OCI-LY7 (cell line): Measurements from ENCODE around the gene HDAC7. TPM values are rescaled to one million over a fixed set of nuclear protein-coding genes. Genes with fewer than 3 reads are reported as not detected.

Experiments used
- BruUV-seq: library from RNA; stranded (reverse); fragments of 400-500 nt; replicated peaks from 2 replicates; lab custom pipeline; 2021; lab: Mats Ljungman, UMichigan
- CTCF ChIA-PET: fragments of 300-600 bp; sonication (Branson Sonifier 250); formaldehyde crosslinking; loops from one replicate; lab custom pipeline; 2022; ENCODE audit warnings: antibody characterized with exemption; ENCODE audit not compliant: unreplicated experiment; lab: Charles Lee
- POLR2A ChIA-PET: fragments of 300-600 bp; sonication (Branson Sonifier 250); formaldehyde crosslinking; loops from one replicate; lab custom pipeline; 2022; ENCODE audit warnings: antibody characterized with exemption; lab: Charles Lee
- DNase-seq: peaks from one replicate; pipeline ENCODE4 v3.0.0-alpha.2; 2015; ENCODE audit warnings: low spot score
- H2AFZ ChIP-seq: fragments of 200-600 bp; sonication (generic), shearing (Covaris generic); 2 replicates; pipeline ENCODE4 v1.6.1; 2014; ENCODE audit warnings: mild to moderate bottlenecking, antibody characterized with exemption, low read length, moderate library complexity
- H3K27ac ChIP-seq: fragments of 200-600 bp; sonication (generic); 2 replicates; pipeline ENCODE4 v1.5.1; 2014; ENCODE audit warnings: mixed run types, low read depth, mild to moderate bottlenecking, moderate library complexity, low read length, inconsistent platforms; ENCODE audit not compliant: poor library complexity, severe bottlenecking
- H3K36me3 ChIP-seq: fragments of 200-600 bp; sonication (generic); 2 replicates; pipeline ENCODE4 v1.6.1; 2014; ENCODE audit warnings: mild to moderate bottlenecking, antibody characterized with exemption, low read length, moderate library complexity, mixed read lengths; ENCODE audit not compliant: insufficient read depth
- H3K4me1 ChIP-seq: fragments of 200-600 bp; sonication (generic); 2 replicates; pipeline ENCODE4 v1.5.1; 2014; ENCODE audit warnings: mild to moderate bottlenecking, low read length; ENCODE audit not compliant: insufficient read depth, poor library complexity, severe bottlenecking
- H3K4me2 ChIP-seq: fragments of 200-600 bp; sonication (generic); 2 replicates; pipeline ENCODE4 v1.6.1; 2014; ENCODE audit warnings: mild to moderate bottlenecking, low read length
- H3K4me3 ChIP-seq: fragments of 200-600 bp; sonication (generic); 2 replicates; pipeline ENCODE4 v1.5.1; 2014; ENCODE audit warnings: mild to moderate bottlenecking, low read depth, low read length; ENCODE audit not compliant: poor library complexity, severe bottlenecking
- H3K79me2 ChIP-seq: fragments of 200-600 bp; sonication (generic); 2 replicates; pipeline ENCODE4 v1.6.1; 2016; ENCODE audit warnings: low read depth, mild to moderate bottlenecking, low read length, moderate library complexity, mixed read lengths; ENCODE audit not compliant: insufficient read depth
- H3K9me2 ChIP-seq: fragments of 200-600 bp; sonication (generic); 2 replicates; pipeline ENCODE4 v1.6.1; 2016; ENCODE audit warnings: mild to moderate bottlenecking, low read length, mixed read lengths; ENCODE audit not compliant: insufficient read depth
- H3K9me3 ChIP-seq: fragments of 200-600 bp; sonication (generic); 2 replicates; pipeline ENCODE4 v1.6.1; 2014; ENCODE audit warnings: mild to moderate bottlenecking, mixed run types, low read length, mixed read lengths
- H4K20me1 ChIP-seq: fragments of 200-600 bp; sonication (generic); 2 replicates; pipeline ENCODE4 v1.6.1; 2014; ENCODE audit warnings: mild to moderate bottlenecking, antibody characterized with exemption, low read length, moderate library complexity, mixed read lengths; ENCODE audit not compliant: insufficient read depth
- EZH2phosphoT487 ChIP-seq: fragments of 200-600 bp; sonication (generic); IDR thresholded peaks from 2 replicates; pipeline ENCODE4 v1.6.1; 2018; ENCODE audit warnings: low read depth, borderline replicate concordance, mild to moderate bottlenecking, mixed run types, antibody characterized with exemption, low read length, moderate library complexity, mixed read lengths
- intact Hi-C: fragments of 100-400 bp; cut with micrococcal nuclease; formaldehyde crosslinking; loops from one replicate; pipeline ENCODE4 v1.10.0; 2022; ENCODE audit not compliant: unreplicated experiment
- total RNA-seq, 2 experiments: library from RNA; depleted of rRNA in 1 of 2; stranded (reverse); fragments of >200 nt in 1 of 2; shearing (Covaris generic) in 1 of 2; gene quantifications; 2 replicates each; pipeline ENCODE4 v1.2.3, GENCODE V29; 2014 to 2022
- TF ChIP-seq, protein P1 (sequence below): fragments of 200-600 bp; sonication (generic); conservative IDR thresholded peaks from 2 replicates; pipeline ENCODE4 v1.5.1; 2014; ENCODE audit warnings: mild to moderate bottlenecking, antibody characterized with exemption, low read length, moderate library complexity, mixed read lengths

The HDAC7 gene
- total RNA-seq, 2 experiments from 2014 or later, result 45.9 to 131 TPM

GRCh38 chr12:47778881-47779280 is 40.8 kb downstream of the HDAC7 start:
- Histone ChIP-seq H3K36me3 (peaks cover 21% of the 10 kb centered on the region; the same call in 1 of the 2 replicates), H3K4me2 (no peak overlapping the region), H4K20me1 (no peaks in the 10 kb centered on the region), H3K27ac (no peak overlapping the region), H3K4me1 (peaks cover 46% of the 10 kb centered on the region), H3K9me2 (no peaks in the 10 kb centered on the region), H3K9me3 (no peaks in the 10 kb centered on the region), H2AFZ (no peak overlapping the region), H3K4me3 (no peak overlapping the region), H3K79me2 (no peaks in the 10 kb centered on the region)
- CTCF ChIA-PET, result interaction anchor here (0.7 to 3.3 kb wide), 3 partner anchors 18 to 60 kb away, joined by 3 to 13 read pairs (median 3); no protein-coding TSS in a partner anchor
- no peak for DNase-seq
- BruUV-seq, result no TSS peak
- POLR2A ChIA-PET, result no interaction called here
- intact Hi-C loops, result loop anchor here (1.0 to 10.0 kb wide), 5 partner anchors 37 to 186 kb away; partner anchors contain the start of gene TMEM106C
- no peak for TF ChIP-seq EZH2phosphoT487
- TF ChIP-seq, protein P1, sequence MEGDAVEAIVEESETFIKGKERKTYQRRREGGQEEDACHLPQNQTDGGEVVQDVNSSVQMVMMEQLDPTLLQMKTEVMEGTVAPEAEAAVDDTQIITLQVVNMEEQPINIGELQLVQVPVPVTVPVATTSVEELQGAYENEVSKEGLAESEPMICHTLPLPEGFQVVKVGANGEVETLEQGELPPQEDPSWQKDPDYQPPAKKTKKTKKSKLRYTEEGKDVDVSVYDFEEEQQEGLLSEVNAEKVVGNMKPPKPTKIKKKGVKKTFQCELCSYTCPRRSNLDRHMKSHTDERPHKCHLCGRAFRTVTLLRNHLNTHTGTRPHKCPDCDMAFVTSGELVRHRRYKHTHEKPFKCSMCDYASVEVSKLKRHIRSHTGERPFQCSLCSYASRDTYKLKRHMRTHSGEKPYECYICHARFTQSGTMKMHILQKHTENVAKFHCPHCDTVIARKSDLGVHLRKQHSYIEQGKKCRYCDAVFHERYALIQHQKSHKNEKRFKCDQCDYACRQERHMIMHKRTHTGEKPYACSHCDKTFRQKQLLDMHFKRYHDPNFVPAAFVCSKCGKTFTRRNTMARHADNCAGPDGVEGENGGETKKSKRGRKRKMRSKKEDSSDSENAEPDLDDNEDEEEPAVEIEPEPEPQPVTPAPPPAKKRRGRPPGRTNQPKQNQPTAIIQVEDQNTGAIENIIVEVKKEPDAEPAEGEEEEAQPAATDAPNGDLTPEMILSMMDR, result no peak

DNA sequence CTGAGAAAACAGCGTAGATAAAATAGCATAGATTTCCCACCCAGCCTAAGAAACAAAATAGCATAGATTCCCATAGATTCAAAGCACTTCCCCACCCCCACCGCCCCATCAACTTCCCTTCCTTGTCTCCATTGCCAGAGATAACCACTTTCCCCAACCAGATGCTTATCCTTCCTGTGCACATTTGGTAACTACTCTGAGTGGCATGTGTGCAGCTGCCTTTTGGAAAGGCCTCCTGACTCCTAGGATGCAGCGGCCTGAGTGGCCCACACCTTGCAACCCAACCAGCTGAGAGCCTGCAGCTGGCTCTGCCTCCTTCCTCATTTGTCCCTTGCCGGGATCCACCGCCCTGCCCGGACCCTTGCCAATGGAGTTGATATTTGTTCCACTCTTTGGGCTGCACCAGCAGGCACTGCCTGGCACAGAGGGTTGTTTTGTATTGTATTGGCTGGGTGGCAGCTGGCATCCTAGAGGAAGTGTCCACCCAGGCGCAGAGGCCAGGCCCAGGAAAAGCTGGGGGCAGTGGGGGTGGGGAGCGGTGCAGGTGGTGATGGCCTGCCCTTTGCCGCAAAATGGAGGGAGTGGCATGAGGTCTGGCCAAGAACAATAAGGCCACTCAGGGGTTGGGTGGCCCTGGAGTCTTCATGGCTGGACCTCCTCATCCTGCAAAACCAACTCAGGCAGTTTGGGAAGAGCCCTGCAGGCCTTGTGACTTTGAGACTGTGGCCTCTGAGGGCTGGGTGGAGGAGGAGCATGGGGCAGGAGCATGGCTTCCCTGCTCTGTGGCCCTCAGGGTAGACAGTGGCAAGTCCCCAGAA is 41.8 kb downstream of the HDAC7 start:
- Histone ChIP-seq H3K36me3 (peaks cover 11% of the 10 kb centered on the region; the same call in 1 of the 2 replicates), H3K9me3 (no peaks in the 10 kb centered on the region), H3K4me1 (peaks cover 50% of the 10 kb centered on the region), H3K4me3 (no peak overlapping the region), H2AFZ (no peak overlapping the region), H4K20me1 (no peaks in the 10 kb centered on the region), H3K79me2 (no peaks in the 10 kb centered on the region), H3K27ac (no peak overlapping the region), H3K4me2 (no peak overlapping the region), H3K9me2 (no peaks in the 10 kb centered on the region)
- ChIA-PET CTCF (interaction anchor here (0.6 to 3.3 kb wide), 4 partner anchors 36 to 61 kb away, joined by 3 to 13 read pairs (median 8); no protein-coding TSS in a partner anchor), POLR2A (interaction anchor here (0.8 to 1.3 kb wide), 6 partner anchors 29 to 71 kb away, joined by 3 to 6 read pairs (median 5); no protein-coding TSS in a partner anchor)
- intact Hi-C loops, result loop anchor here (2.0 to 10.0 kb wide), 2 partner anchors 127 to 187 kb away; partner anchors contain the start of gene TMEM106C
- DNase-seq, result no peak
- TF ChIP-seq, protein P1, result no peak
- TF ChIP-seq EZH2phosphoT487, result no peak
- BruUV-seq, result no TSS peak
